AG04449 (cell line): ENCODE data around the gene CIPC.

Experiments used
- CTCF ChIA-PET: fragments of 350-600 bp; formaldehyde crosslinking; extraction: SDS; loops from one replicate; lab custom pipeline; 2021; ENCODE audit warnings: antibody characterized with exemption; lab: Yijun Ruan, JAX
- POLR2A ChIA-PET: fragments of 400-600, 350-600 bp; formaldehyde crosslinking; extraction: SDS; loops from one replicate; lab custom pipeline; 2020; ENCODE audit warnings: antibody characterized with exemption, inconsistent platforms; lab: Yijun Ruan, JAX
- DNase-seq: peaks from one replicate; pipeline ENCODE4 v3.0.0-alpha.2; 2010; ENCODE audit warnings: low read depth, low spot score
- H3K4me3 ChIP-seq: 2 replicates; pipeline ENCODE4 v1.5.1; 2011; ENCODE audit warnings: low read depth, mild to moderate bottlenecking, control low read depth, low read length
- CTCF ChIP-seq: IDR thresholded peaks from one replicate; pipeline ENCODE4 v1.5.1; 2011; ENCODE audit warnings: mild to moderate bottlenecking, moderate library complexity, low read length, control low read depth, inconsistent platforms; ENCODE audit not compliant: insufficient read depth; ENCODE audit errors: missing control alignments

The CIPC gene

GRCh38 chr14:77153802-77154201 is 55.7 kb downstream of the CIPC start:
- ChIA-PET POLR2A (no interaction called here), CTCF (interaction anchor here (0.9 to 7.6 kb wide), 9 partner anchors 11 to 280 kb away, joined by 3 to 179 read pairs (median 4); partner anchors contain the start of gene ZDHHC22)
- H3K4me3 ChIP-seq: no peak overlapping the region
- TF ChIP-seq CTCF: no peak
- no peak for DNase-seq

DNA sequence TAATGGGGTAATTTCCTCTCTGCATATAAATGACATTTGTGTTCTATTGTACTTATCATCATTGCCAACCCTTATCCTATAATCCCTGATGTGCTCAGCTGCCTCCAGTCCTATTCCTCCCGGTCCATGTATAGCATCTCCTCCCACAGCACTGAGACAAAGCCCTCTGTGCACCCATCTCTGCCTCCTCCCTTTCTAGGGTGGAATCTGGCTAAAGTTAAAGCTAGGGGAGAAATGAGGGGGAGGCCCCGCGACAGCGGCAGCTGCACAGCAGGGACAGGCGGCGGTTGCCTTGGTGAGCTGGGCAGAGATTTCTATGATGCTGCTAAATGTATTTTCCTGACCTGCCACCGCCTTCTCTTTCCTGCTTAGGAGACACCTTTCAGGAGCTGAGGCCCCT is 56.4 kb downstream of the CIPC start:
- no peak overlapping the region for H3K4me3 ChIP-seq
- no peak for TF ChIP-seq CTCF
- ChIA-PET CTCF (interaction anchor here (0.7 to 7.6 kb wide), 8 partner anchors 11 to 281 kb away, joined by 3 to 179 read pairs (median 4); no protein-coding TSS in a partner anchor), POLR2A (no interaction called here)
- no peak for DNase-seq

GRCh38 chr14:77155083-77155482 is 57.0 kb downstream of the CIPC start:
- TF ChIP-seq CTCF: no peak
- POLR2A ChIA-PET: no interaction called here
- CTCF ChIA-PET: interaction anchor here (0.8 to 7.6 kb wide), 6 partner anchors 12 to 279 kb away, joined by 3 to 179 read pairs (median 4); no protein-coding TSS in a partner anchor
- no peak for DNase-seq
- no peak overlapping the region for H3K4me3 ChIP-seq

DNA sequence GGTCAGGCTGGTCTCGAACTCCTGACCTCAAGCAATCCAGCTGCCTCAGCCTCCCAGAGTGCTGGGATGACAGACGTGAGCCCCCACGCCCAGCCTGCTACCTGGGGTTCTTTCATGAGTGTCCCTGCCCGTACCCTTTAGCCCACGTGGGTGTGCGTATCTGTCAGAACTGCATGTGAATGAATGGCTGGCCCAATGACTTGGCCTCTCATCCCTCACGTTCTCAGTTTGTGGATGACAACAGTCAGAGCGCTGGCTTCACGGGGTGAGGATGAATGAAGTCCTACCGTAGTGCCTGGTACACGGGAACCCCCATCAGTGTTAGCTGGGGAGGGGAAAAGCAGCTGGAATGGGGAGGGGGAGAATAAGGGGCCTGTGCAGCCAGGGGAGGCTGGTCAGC is 59.7 kb downstream of the CIPC start:
- TF ChIP-seq CTCF: no peak
- CTCF ChIA-PET: interaction anchor here (1.8 kb wide), 1 partner anchor 9 kb away, joined by 4 read pairs; no protein-coding TSS in a partner anchor
- H3K4me3 ChIP-seq: no peak overlapping the region
- POLR2A ChIA-PET: no interaction called here
- DNase-seq: no peak

DNA sequence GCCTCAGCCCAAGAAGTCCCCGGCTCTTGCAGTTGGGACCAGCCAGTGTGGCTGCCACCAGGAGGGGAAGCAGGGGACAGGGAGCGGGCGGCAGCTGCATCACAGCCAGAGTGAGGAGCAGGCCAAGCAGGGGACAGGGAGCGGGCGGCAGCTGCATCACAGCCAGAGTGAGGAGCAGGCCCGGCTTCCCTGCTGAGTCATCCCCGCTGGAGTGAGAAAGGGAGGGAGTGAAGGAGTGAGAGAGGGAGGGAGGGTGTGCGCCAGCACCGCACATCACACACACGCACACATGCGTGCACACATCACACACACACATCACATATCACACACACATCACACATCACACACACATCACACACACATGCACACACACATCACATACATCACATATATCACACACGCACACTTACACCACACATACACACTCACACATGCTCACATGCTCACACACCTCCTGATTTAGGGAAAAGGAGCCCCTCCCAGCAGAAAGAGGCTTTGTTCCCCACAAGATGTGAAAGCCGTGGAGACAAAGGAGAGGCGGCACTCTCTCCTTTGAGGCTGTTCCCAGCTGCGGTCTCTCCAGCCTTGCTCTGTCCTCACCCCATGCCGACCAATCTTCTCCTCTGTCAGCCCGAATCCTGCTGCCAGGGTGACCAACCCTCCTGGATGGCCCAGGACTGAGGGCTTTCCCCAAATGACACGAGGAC is 60.3 kb downstream of the CIPC start:
- TF ChIP-seq CTCF: no peak
- DNase-seq: peak; percentile 14
- CTCF ChIA-PET: interaction anchor here (1.8 kb wide), 1 partner anchor 9 kb away, joined by 4 read pairs; no protein-coding TSS in a partner anchor
- H3K4me3 ChIP-seq: no peak overlapping the region
- POLR2A ChIA-PET: no interaction called here

- ChIA-PET CTCF (no interaction called here), POLR2A (no interaction called here)
- H3K4me3 ChIP-seq: no peak overlapping the region
- DNase-seq: no peak
- TF ChIP-seq CTCF: no peak
These were observed 60.8 kb downstream of the CIPC start for GRCh38 chr14:77158882-77159255.
